WI38 (cell line): ENCODE measurements around the gene RPL38.

Experiments used
- H3K4me3 ChIP-seq: 2 replicates; pipeline ENCODE4 v1.5.1; 2011; ENCODE audit warnings: low read depth, mild to moderate bottlenecking, control low read depth, low read length
- CTCF ChIP-seq: IDR thresholded peaks from 2 replicates; pipeline ENCODE4 v1.5.1; 2012; ENCODE audit warnings: low read depth, mild to moderate bottlenecking, control low read depth, low read length

RPL38 gene

GRCh38 chr17:74243013-74243755 is 39.7 kb downstream of the RPL38 start:
- H3K4me3 ChIP-seq: no peak overlapping the region
- no peak for TF ChIP-seq CTCF

- TF ChIP-seq CTCF: no peak
- H3K4me3 ChIP-seq: no peak overlapping the region
Observed at GRCh38 chr17:74244128-74244527, 40.6 kb downstream of the RPL38 start.

GRCh38 chr17:74244548-74244947 is 41.1 kb downstream of the RPL38 start:
- TF ChIP-seq CTCF: no peak
- no peak overlapping the region for H3K4me3 ChIP-seq

GRCh38 chr17:74245145-74245831 is 41.8 kb downstream of the RPL38 start:
- no peak overlapping the region for H3K4me3 ChIP-seq
- TF ChIP-seq CTCF: no peak

GRCh38 chr17:74245871-74246270 is 42.4 kb downstream of the RPL38 start:
- no peak overlapping the region for H3K4me3 ChIP-seq
- TF ChIP-seq CTCF: no peak

GRCh38 chr17:74249590-74250270 is 46.3 kb downstream of the RPL38 start:
- TF ChIP-seq CTCF: no peak
- no peak overlapping the region for H3K4me3 ChIP-seq
